GM12801 (cell line): ENCODE measurements around the gene MRM2.

ENCODE experiments used
- CTCF ChIP-seq: IDR thresholded peaks from one replicate; pipeline ENCODE4 v1.5.1; 2011; ENCODE audit warnings: control low read depth; ENCODE audit not compliant: insufficient read length; ENCODE audit errors: extremely low read depth

The MRM2 gene

GRCh38 chr7:2251381-2251780 lies 9.4 kb upstream of the MRM2 start:
- no peak for TF ChIP-seq CTCF

GRCh38 chr7:2249744-2250323 lies 7.8 kb upstream of the MRM2 start:
- TF ChIP-seq CTCF: no peak

GRCh38 chr7:2248984-2249694 lies 7.1 kb upstream of the MRM2 start:
- TF ChIP-seq CTCF: no peak

GRCh38 chr7:2247141-2247995 lies 5.4 kb upstream of the MRM2 start:
- TF ChIP-seq CTCF: no peak

- no peak for TF ChIP-seq CTCF
Measured at GRCh38 chr7:2245883-2246675, 4.1 kb upstream of the MRM2 start.

GRCh38 chr7:2244404-2244995 lies 2.5 kb upstream of the MRM2 start:
- TF ChIP-seq CTCF: no peak
